Occipital lobe (tissue), 2 donors: Measurements from ENCODE around the gene CDK14. TPM values are rescaled to one million over a fixed set of nuclear protein-coding genes. Genes with fewer than 3 reads are reported as not detected.

Experiments
- DNase-seq: peaks from one replicate; lab custom pipeline; 2025; lab: John Stamatoyannopoulos, UW
- total RNA-seq: library from RNA; depleted of rRNA; stranded (reverse); fragments of >200 nt; gene quantifications from one replicate; pipeline ENCODE4 v1.2.3, GENCODE V29; 2014

CDK14 gene
- total RNA-seq, 1 donor from 2014 or later = 123 TPM

- DNase-seq = no peak
These were observed 652.9 kb downstream of the CDK14 start for GRCh38 chr7:91248996-91249395.

DNA sequence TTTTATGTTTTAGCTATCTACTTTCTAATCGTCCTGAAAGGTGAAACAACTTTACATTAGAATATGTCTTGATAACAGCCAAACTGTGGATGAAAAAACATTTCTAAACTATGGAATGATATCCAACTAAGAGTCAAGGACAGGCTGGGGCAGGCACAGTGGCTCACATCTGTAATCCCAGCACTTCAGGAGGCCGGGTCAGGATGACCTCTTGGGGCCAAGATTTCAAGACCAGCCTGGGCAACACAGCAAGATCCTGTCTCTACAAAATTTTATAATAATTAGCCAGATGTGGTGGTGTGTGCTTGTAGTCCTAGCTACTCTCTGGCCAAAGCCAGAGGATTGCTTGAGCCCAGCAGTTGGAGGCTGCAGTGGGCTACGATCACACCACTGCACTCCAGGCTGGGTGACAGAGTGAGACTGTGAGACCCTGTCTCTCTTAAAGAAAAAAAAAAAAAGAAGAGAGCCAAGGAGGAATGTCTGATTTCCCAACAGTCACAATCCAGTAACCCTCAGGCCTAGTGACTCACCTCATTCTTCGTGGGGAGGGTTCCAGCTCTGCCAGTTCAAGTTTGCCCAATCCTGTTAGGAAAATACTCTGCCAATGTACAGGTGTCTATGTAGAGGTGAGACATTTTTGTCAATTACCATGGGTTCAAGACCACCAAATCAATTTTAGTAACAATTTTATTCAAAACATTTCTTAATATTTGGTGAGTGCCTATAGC, 653.5 kb downstream of the CDK14 start:
- DNase-seq = no peak

- no peak for DNase-seq
These were observed 654.6 kb downstream of the CDK14 start for GRCh38 chr7:91250706-91251105.

- DNase-seq = no peak
These were observed 655.8 kb downstream of the CDK14 start for GRCh38 chr7:91251877-91252276.

Other genes with a start within 250 kb of the CDK14 start
- gene GTPBP10, start 249.6 kb upstream of the CDK14 start, total RNA-seq = 27.5 TPM
- 60.8 TPM for gene CLDN12, start 192.9 kb upstream of the CDK14 start, total RNA-seq
- not detected for gene PTTG1IP2, start 126.7 kb upstream of the CDK14 start, total RNA-seq